Cardiac fibroblast (primary cell): ENCODE data around the gene USO1.
A peak's percentile ranks its signal among the peaks of the same experiment; 100 is the strongest.

ENCODE experiments used
- DNase-seq, 2 donors: peaks; one replicate each; pipeline versions ENCODE4 v3.0.0 to v3.0.0-alpha.2; 2010; ENCODE audit warnings: low read depth in 2 of 2
- H3K4me3 ChIP-seq, 2 donors: replicated peaks in 1 of 2; 1 replicate in 1 of 2; 2 replicates in 1 of 2; pipeline ENCODE4 v1.5.1; 2011; ENCODE audit warnings: low read depth in 2 of 2, low read length in 2 of 2, mild to moderate bottlenecking in 2 of 2, moderate library complexity in 1 of 2
- TF ChIP-seq, protein P1 (sequence below): IDR thresholded peaks from one replicate; pipeline ENCODE4 v1.5.1; 2011; ENCODE audit warnings: low read depth, mild to moderate bottlenecking, low read length, inconsistent platforms

The USO1 gene

DNA sequence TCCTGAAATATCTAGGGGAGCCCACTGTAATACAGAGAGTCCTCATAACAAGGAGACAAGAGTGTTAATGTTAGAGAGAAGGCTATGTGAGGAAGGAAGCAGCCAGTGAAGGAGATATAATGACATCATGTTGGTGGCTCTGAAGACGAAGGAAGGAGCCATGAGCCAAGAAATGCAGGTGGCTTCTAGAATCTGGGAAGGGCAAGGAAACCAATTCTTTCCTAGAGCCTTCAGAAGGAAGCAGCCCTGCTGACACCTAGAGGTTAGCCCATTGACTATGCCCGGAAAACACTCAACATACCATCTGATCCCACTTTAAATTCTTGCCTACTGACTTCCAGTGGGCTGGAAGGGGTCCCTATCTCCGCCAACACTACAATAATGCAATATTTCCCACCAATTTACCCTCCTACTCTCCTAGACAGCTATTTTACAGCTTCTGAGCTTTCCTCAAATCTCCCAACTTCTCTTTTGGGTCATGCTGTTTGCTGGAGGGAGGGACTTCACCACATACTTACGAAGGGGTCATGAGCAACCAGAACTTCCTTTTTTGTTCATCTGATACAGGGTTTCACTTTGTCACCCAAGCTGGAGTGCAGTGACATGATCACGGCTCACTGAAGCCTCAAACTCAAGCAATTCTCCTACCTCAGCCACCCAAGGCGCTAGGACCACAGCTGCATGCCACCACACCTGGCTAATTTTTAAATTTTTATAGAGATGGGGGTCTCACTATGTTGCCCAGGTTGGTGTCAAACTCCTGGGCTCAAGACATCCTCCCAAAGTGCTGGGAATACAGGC lies 26.0 kb upstream of the USO1 start:
- no peak overlapping the region for H3K4me3 ChIP-seq
- DNase-seq: no peak
- TF ChIP-seq, protein P1, sequence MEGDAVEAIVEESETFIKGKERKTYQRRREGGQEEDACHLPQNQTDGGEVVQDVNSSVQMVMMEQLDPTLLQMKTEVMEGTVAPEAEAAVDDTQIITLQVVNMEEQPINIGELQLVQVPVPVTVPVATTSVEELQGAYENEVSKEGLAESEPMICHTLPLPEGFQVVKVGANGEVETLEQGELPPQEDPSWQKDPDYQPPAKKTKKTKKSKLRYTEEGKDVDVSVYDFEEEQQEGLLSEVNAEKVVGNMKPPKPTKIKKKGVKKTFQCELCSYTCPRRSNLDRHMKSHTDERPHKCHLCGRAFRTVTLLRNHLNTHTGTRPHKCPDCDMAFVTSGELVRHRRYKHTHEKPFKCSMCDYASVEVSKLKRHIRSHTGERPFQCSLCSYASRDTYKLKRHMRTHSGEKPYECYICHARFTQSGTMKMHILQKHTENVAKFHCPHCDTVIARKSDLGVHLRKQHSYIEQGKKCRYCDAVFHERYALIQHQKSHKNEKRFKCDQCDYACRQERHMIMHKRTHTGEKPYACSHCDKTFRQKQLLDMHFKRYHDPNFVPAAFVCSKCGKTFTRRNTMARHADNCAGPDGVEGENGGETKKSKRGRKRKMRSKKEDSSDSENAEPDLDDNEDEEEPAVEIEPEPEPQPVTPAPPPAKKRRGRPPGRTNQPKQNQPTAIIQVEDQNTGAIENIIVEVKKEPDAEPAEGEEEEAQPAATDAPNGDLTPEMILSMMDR: no peak

DNA sequence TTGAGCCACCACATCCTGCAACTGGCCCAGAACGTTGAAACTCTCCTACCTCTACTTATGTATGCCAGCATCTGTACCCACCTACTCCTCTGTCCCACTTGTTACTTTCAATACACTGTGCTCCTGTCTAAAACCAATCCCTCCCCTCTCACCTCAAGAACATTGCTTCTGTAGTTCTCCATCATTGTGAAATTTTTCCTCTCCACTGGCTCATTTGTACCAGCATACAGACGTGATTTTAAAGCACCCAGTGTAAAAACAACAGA lies 25.5 kb upstream of the USO1 start:
- H3K4me3 ChIP-seq: no peak overlapping the region
- DNase-seq: no peak
- TF ChIP-seq, protein P1: no peak

DNA sequence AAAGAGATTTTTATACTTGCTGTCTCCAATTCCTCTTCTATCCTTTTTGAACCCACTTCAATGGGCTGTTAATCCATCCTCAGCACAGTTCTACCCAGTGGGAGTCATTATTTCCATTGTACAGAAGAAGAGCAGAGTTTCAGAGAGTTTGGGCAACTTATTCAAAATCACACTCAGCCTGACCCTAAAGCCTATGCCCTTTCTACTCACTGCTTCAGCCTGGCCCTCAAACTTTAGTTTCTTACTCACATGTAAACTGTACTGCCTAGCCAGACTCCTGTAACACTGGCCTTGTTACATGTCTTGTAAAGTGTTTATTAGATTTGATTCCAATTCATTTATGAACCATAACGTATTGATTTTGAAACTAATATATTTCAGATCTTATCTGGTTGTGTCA lies 25.1 kb upstream of the USO1 start:
- no peak overlapping the region for H3K4me3 ChIP-seq
- TF ChIP-seq, protein P1: no peak
- DNase-seq: no peak

DNA sequence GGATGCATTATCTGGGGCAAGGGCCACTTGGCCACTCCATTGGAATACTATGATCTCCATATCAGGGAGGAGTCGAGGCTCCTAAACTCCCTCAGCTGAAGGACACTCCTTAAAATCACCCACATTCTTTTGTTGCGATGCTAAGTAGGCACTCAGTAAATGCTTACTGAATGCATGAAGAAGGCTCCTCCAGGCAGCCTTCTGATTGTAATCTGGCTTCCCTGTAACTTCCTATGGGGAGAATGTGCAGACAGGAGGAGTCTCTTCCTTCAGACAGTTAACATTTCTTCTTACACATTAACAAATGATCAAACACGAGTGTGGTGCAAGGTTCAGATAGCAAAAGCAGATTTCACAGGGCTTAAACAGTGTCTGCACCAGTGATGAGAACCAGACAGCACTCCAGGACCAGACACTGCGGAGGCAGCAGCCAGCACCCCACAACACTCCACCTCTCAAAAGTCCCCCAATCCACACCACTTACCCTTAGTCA lies 21.4 kb upstream of the USO1 start:
- no peak overlapping the region for H3K4me3 ChIP-seq
- TF ChIP-seq, protein P1: no peak
- DNase-seq: no peak

DNA sequence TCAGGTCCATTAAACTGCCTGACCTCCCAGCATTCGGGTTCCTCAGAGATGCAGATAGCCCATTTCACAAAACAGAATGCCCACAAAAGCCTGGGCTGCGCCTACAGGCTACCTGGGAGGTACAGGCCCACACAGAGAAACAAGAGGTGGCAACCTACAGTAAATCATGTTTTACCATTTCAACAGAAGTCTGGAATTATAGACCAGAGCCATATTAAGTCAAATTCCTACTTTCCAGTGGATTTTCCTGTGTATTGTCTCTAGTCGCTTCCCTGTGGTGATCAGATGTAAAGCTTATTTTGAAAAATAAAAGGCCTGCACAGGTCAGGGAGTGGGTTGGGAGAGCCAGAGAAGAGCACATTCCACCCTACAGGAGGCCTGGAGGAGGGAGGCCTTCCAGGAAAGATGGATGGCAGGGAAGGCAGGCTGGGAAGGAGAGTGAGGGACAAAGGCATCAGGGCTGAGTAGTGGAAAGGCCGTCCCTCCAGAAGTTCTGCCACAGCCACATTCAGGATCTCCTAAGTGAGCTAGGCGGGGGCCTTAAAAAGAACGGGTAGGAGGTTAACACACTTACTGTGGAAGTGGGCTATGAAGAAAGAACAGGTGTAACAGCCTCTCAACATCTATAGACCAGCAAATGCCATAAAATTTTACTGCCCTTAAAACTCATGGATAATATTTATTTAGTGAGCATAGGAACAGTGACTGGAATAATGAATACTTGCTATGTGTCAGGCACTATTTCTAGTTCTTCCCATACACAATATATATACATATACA lies 19.0 kb upstream of the USO1 start:
- TF ChIP-seq, protein P1: no peak
- no peak for DNase-seq
- H3K4me3 ChIP-seq: no peak overlapping the region

DNA sequence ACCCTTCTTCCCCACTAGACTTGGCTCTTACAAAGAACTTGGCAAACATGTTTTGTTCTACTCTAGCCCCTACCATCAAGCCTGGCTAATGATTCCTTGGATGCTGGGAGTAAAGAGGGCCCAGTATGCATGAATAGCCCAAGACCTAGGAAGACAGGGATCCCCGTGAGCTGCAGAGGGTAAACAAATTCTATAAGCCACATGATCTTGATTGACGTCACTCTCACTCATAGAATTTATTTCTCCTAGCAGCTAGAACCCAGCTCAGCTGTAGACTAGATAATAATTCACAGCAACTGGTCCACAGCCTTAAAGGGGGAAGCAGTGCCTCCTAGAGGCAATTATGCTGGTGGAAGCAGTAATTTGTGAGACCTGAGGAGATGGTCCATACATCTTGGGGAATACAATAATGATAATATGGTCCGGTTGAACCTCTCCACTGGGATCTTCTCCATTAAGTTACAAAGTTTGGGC lies 16.1 kb upstream of the USO1 start:
- H3K4me3 ChIP-seq: no peak overlapping the region
- TF ChIP-seq, protein P1: peak; percentile 18
- DNase-seq: no peak
